ENCODE data around the gene PALS2.

The PALS2 gene

GRCh38 chr7:24545215-24545614 lies 28.0 kb upstream of the PALS2 start:
- TF ChIP-seq, protein P1, sequence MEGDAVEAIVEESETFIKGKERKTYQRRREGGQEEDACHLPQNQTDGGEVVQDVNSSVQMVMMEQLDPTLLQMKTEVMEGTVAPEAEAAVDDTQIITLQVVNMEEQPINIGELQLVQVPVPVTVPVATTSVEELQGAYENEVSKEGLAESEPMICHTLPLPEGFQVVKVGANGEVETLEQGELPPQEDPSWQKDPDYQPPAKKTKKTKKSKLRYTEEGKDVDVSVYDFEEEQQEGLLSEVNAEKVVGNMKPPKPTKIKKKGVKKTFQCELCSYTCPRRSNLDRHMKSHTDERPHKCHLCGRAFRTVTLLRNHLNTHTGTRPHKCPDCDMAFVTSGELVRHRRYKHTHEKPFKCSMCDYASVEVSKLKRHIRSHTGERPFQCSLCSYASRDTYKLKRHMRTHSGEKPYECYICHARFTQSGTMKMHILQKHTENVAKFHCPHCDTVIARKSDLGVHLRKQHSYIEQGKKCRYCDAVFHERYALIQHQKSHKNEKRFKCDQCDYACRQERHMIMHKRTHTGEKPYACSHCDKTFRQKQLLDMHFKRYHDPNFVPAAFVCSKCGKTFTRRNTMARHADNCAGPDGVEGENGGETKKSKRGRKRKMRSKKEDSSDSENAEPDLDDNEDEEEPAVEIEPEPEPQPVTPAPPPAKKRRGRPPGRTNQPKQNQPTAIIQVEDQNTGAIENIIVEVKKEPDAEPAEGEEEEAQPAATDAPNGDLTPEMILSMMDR (IDR thresholded peaks at IDR 0.05; ENCODE audit: poor library complexity, severe bottlenecking), result no peak
- peaks cover 5% of the 10 kb centered on the region for H3K27me3 ChIP-seq (ENCODE audit: insufficient read depth, poor library complexity, severe bottlenecking)
- no peak overlapping the region for H3K27ac ChIP-seq (ENCODE audit: poor library complexity, severe bottlenecking)
- ATAC-seq (ENCODE audit: low read depth), result no peak
- no peaks in the 10 kb centered on the region for H3K9me3 ChIP-seq (ENCODE audit: severe bottlenecking)
- H3K4me3 ChIP-seq (ENCODE audit: severe bottlenecking), result no peak overlapping the region
- H3K36me3 ChIP-seq (ENCODE audit: low read depth), result no peaks in the 10 kb centered on the region
- no peaks in the 10 kb centered on the region for H3K4me1 ChIP-seq (ENCODE audit: insufficient read depth, poor library complexity, severe bottlenecking)
- DNase-seq (ENCODE audit: low spot score), result no peak

GRCh38 chr7:24548390-24548789 lies 24.9 kb upstream of the PALS2 start:
- ATAC-seq (ENCODE audit: low read depth) (no peak), DNase-seq (ENCODE audit: low spot score) (no peak)
- Histone ChIP-seq H3K27ac (ENCODE audit: poor library complexity, severe bottlenecking) (no peak overlapping the region), H3K9me3 (ENCODE audit: severe bottlenecking) (no peaks in the 10 kb centered on the region), H3K4me3 (ENCODE audit: severe bottlenecking) (no peak overlapping the region), H3K4me1 (ENCODE audit: insufficient read depth, poor library complexity, severe bottlenecking) (no peaks in the 10 kb centered on the region), H3K36me3 (ENCODE audit: low read depth) (no peaks in the 10 kb centered on the region), H3K27me3 (ENCODE audit: insufficient read depth, poor library complexity, severe bottlenecking) (peaks cover 10% of the 10 kb centered on the region)
- TF ChIP-seq, protein P1 (IDR thresholded peaks at IDR 0.05; ENCODE audit: poor library complexity, severe bottlenecking), result no peak

DNA sequence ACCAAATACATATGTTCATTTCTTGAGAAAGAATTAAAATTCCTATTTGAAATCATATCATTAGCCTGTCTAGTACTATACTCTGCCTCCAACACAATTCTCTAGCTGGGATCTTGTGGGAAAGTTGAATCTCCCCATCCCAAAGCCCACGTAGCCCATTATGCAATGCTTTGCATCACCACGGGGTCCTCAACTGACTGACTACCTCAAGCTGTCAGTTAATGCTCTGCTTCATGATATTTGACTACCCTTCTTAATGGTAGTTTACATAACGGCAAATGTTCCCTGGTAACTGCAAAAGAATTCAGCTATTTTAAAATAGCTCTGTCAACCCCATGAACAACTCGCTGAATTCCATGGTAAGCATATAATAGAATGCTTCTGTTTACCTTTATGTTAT lies 23.3 kb upstream of the PALS2 start:
- Histone ChIP-seq H3K9me3 (ENCODE audit: severe bottlenecking) (no peaks in the 10 kb centered on the region), H3K27me3 (ENCODE audit: insufficient read depth, poor library complexity, severe bottlenecking) (peaks cover 10% of the 10 kb centered on the region), H3K4me3 (ENCODE audit: severe bottlenecking) (no peak overlapping the region), H3K36me3 (ENCODE audit: low read depth) (no peaks in the 10 kb centered on the region), H3K27ac (ENCODE audit: poor library complexity, severe bottlenecking) (no peak overlapping the region), H3K4me1 (ENCODE audit: insufficient read depth, poor library complexity, severe bottlenecking) (no peaks in the 10 kb centered on the region)
- no peak for DNase-seq (ENCODE audit: low spot score)
- TF ChIP-seq, protein P1 (IDR thresholded peaks at IDR 0.05; ENCODE audit: poor library complexity, severe bottlenecking), result no peak
- no peak for ATAC-seq (ENCODE audit: low read depth)

- TF ChIP-seq, protein P1 (IDR thresholded peaks at IDR 0.05; ENCODE audit: poor library complexity, severe bottlenecking), result no peak
These were observed 18.1 kb upstream of the PALS2 start for GRCh38 chr7:24555184-24555583.

GRCh38 chr7:24555719-24556118 lies 17.5 kb upstream of the PALS2 start:
- no peaks in the 10 kb centered on the region for H3K9me3 ChIP-seq (ENCODE audit: severe bottlenecking)
- H3K4me3 ChIP-seq (ENCODE audit: severe bottlenecking), result no peak overlapping the region
- TF ChIP-seq, protein P1 (IDR thresholded peaks at IDR 0.05; ENCODE audit: poor library complexity, severe bottlenecking), result no peak
- no peaks in the 10 kb centered on the region for H3K36me3 ChIP-seq (ENCODE audit: low read depth)
- ATAC-seq (ENCODE audit: low read depth), result no peak
- no peaks in the 10 kb centered on the region for H3K4me1 ChIP-seq (ENCODE audit: insufficient read depth, poor library complexity, severe bottlenecking)
- peaks cover under 1% of the 10 kb centered on the region for H3K27me3 ChIP-seq (ENCODE audit: insufficient read depth, poor library complexity, severe bottlenecking)
- no peak overlapping the region for H3K27ac ChIP-seq (ENCODE audit: poor library complexity, severe bottlenecking)
- DNase-seq (ENCODE audit: low spot score), result no peak

More at GRCh38 chr7:24555184-24555583, 18.1 kb upstream of the PALS2 start:
- DNase-seq (ENCODE audit: low spot score) (no peak), ATAC-seq (ENCODE audit: low read depth) (no peak)
- Histone ChIP-seq H3K4me3 (ENCODE audit: severe bottlenecking) (no peak overlapping the region), H3K36me3 (ENCODE audit: low read depth) (no peaks in the 10 kb centered on the region), H3K9me3 (ENCODE audit: severe bottlenecking) (no peaks in the 10 kb centered on the region), H3K27ac (ENCODE audit: poor library complexity, severe bottlenecking) (no peak overlapping the region), H3K4me1 (ENCODE audit: insufficient read depth, poor library complexity, severe bottlenecking) (no peaks in the 10 kb centered on the region), H3K27me3 (ENCODE audit: insufficient read depth, poor library complexity, severe bottlenecking) (peaks cover 5% of the 10 kb centered on the region)

Data from RWPE2 (cell line).